Measurements from ENCODE around the gene IFT43. TPM values are rescaled to one million over a fixed set of nuclear protein-coding genes. Genes with fewer than 3 reads are reported as not detected.

Gene IFT43
- total RNA-seq, 2 experiments from 2014 or later: 7.6 to 10.4 TPM

GRCh38 chr14:76088771-76089571, 103.4 kb downstream of the IFT43 start:
- no peaks in the 10 kb centered on the region for H3K27me3 Mint-ChIP-seq
- intact Hi-C loops (cut with micrococcal nuclease): no loop called here
- no peak overlapping the region for H3K27ac Mint-ChIP-seq
- ChIA-PET POLR2A (no interaction called here), CTCF (interaction anchor here (1.0 to 1.3 kb wide), 5 partner anchors 38 to 264 kb away, joined by 3 read pairs; no protein-coding TSS in a partner anchor)
- no peak for ATAC-seq
- H3K4me3 Mint-ChIP-seq: no peak overlapping the region
- no peaks in the 10 kb centered on the region for H3K4me1 Mint-ChIP-seq (ENCODE audit: low read depth)
- no peaks in the 10 kb centered on the region for H3K9me3 Mint-ChIP-seq
- no peak for DNase-seq
- no peaks in the 10 kb centered on the region for H3K36me3 Mint-ChIP-seq (ENCODE audit: low read depth)
- no peak for TF ChIP-seq CTCF (IDR thresholded peaks at IDR 0.05)

- ChIA-PET CTCF (interaction anchor here (1.0 kb wide), 1 partner anchor 183 kb away, joined by 3 read pairs; no protein-coding TSS in a partner anchor), POLR2A (no interaction called here)
- no peak for ATAC-seq
These were observed 104.0 kb downstream of the IFT43 start for GRCh38 chr14:76089575-76089974.

GRCh38 chr14:76090616-76091391, 105.2 kb downstream of the IFT43 start:
- CTCF ChIA-PET: no interaction called here
- no peaks in the 10 kb centered on the region for H3K4me1 Mint-ChIP-seq (ENCODE audit: low read depth)
- no peaks in the 10 kb centered on the region for H3K27me3 Mint-ChIP-seq
- intact Hi-C loops (cut with micrococcal nuclease): no loop called here
- H3K9me3 Mint-ChIP-seq: no peaks in the 10 kb centered on the region
- no peak for DNase-seq
- POLR2A ChIA-PET: interaction anchor here (0.8 kb wide), 1 partner anchor 16 kb away, joined by 3 read pairs; no protein-coding TSS in a partner anchor
- H3K27ac Mint-ChIP-seq: no peak overlapping the region
- H3K36me3 Mint-ChIP-seq (ENCODE audit: low read depth): no peaks in the 10 kb centered on the region
- no peak for ATAC-seq
- TF ChIP-seq CTCF (IDR thresholded peaks at IDR 0.05): no peak
- no peak overlapping the region for H3K4me3 Mint-ChIP-seq

More at GRCh38 chr14:76089575-76089974, 104.0 kb downstream of the IFT43 start:
- intact Hi-C loops (cut with micrococcal nuclease): no loop called here
- Mint-ChIP-seq H3K27me3 (no peaks in the 10 kb centered on the region), H3K36me3 (ENCODE audit: low read depth) (no peaks in the 10 kb centered on the region), H3K27ac (no peak overlapping the region), H3K9me3 (no peaks in the 10 kb centered on the region), H3K4me3 (no peak overlapping the region), H3K4me1 (ENCODE audit: low read depth) (no peaks in the 10 kb centered on the region)
- no peak for TF ChIP-seq CTCF (IDR thresholded peaks at IDR 0.05)
- DNase-seq: no peak

- ChIA-PET POLR2A (no interaction called here), CTCF (no interaction called here)
- Mint-ChIP-seq H3K27ac (no peak overlapping the region), H3K27me3 (no peaks in the 10 kb centered on the region), H3K9me3 (no peaks in the 10 kb centered on the region), H3K4me1 (ENCODE audit: low read depth) (no peaks in the 10 kb centered on the region), H3K4me3 (no peak overlapping the region), H3K36me3 (ENCODE audit: low read depth) (no peaks in the 10 kb centered on the region)
- TF ChIP-seq CTCF (IDR thresholded peaks at IDR 0.05): no peak
- DNase-seq (no peak), ATAC-seq (no peak)
- intact Hi-C loops (cut with micrococcal nuclease): no loop called here
These were observed 107.5 kb downstream of the IFT43 start for GRCh38 chr14:76093077-76093476.

GRCh38 chr14:76096257-76096656, 110.7 kb downstream of the IFT43 start:
- Mint-ChIP-seq H3K27ac (no peak overlapping the region), H3K27me3 (no peaks in the 10 kb centered on the region), H3K36me3 (ENCODE audit: low read depth) (no peaks in the 10 kb centered on the region), H3K9me3 (no peaks in the 10 kb centered on the region), H3K4me3 (no peak overlapping the region), H3K4me1 (ENCODE audit: low read depth) (no peaks in the 10 kb centered on the region)
- CTCF ChIA-PET: interaction anchor here (1.0 kb wide), 1 partner anchor 27 kb away, joined by 3 read pairs; no protein-coding TSS in a partner anchor
- POLR2A ChIA-PET: no interaction called here
- intact Hi-C loops (cut with micrococcal nuclease): no loop called here
- ATAC-seq (no peak), DNase-seq (no peak)
- no peak for TF ChIP-seq CTCF (IDR thresholded peaks at IDR 0.05)

Measured in activated CD8-positive, alpha-beta T cell treated with anti-CD3 and anti-CD28 coated beads for 36 hours (primary cell).